HG03064 (cell line): Measurements from ENCODE around the gene GDF15.
"Not testable (repeated sequence)": the region's sequence is repeated elsewhere in the genome, so short reads cannot be mapped to it uniquely, and the experiment has no call there.

Experiments
- ATAC-seq: cut with Tn5 transposase; IDR thresholded peaks from one replicate; pipeline ENCODE4 v1.9.1; 2021; ENCODE audit warnings: low read depth; ENCODE audit not compliant: unreplicated experiment

The GDF15 gene

DNA sequence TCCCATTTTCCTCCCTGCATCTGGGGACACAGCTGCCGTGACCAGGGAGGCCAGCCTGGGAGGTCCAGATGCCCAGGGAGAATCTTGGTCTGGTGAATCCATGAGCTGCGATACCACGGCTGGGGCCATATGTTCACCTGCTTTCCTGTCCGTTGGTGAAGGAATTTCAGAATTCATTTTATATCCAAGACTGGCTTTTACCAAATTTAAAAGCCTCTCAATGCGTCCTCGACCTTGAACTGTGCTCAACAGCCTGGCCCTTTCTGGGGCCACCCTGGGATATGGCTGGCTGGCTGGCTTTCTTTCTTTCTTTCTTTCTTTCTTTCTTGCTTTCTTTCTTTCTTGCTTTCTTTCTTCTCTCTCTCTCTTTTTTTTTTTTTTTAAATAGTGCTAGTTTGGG, 22.2 kb upstream of the GDF15 start:
- no peak for ATAC-seq

DNA sequence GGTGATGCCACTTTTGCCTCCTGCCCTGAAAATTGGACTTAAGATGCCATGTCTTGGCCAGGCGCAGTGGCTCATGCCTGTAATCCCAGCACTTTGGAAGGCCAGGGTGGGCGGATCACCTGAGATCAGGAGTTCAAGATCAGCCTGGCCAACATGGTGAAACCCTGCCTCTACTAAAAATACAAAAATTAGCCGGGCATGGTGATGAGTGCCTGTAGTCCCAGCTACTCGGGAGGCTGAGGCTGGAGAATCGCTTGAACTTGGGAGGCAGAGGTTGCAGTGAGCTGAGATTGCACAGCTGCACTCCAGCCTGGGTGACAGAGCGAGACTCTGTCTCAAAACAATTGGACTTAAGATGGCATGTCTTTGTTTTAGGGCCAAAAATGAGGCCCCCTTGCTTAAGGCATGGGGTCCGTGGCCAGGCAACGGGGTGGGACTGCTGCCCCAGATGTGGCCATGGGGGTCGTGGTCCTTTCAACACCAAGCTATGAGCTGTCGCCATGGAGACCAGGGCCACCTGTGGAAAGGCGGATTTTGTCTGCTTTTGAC, 21.6 kb upstream of the GDF15 start:
- not testable (repeated sequence) for ATAC-seq

DNA sequence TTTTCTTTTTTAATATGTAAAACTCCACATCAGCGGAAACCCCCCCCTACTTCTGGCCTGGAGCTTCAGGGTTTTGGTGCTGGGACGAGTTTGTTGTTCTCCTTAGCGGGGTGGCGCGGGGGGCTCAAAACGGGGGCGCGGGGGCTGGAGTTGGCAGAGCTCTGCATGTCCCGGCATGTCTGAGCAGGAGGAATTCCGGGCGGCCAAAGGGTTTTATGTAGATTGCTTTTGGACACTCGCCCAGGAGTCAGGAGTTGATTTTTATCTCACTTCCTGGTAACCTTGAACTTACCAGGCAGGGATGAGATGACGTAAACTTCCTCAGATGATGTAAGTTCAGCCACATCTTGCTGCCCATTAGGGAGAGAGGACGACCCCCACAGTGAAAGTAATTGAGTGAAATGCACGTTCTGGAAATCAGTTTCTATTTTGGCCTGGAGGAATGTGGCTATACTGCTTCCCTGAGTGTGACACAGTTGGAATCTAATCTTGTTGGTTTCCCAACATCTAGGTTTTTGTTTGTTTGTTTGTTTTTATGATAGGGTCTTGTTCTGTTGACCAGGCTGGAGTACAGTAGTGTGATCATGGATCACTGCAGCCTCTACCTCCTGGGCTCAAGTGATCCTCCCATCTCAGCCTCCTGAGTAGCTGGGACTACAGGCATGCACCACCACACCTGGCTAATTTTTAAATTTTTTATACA, 21.0 kb upstream of the GDF15 start:
- no peak for ATAC-seq

DNA sequence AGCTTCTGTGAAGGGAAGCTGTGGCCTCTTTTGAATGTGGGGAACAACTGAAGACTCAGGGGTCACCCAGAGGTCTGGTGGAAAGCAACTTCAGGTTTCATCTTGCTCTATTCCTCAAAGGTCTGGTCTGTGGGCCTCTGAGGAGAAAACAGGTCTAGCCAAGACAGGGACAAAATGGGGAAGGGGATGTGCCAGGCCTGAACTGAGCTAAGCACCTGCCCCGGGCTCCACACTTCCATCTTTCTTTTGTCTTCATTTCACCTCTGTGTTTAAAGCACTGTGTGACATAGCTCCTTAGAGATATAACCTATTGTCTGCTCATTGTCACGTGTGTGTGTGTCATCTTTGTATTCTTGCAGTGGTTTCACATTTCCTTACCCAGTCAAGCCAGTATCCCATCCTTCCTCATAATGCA, 19.9 kb upstream of the GDF15 start:
- ATAC-seq: no peak

DNA sequence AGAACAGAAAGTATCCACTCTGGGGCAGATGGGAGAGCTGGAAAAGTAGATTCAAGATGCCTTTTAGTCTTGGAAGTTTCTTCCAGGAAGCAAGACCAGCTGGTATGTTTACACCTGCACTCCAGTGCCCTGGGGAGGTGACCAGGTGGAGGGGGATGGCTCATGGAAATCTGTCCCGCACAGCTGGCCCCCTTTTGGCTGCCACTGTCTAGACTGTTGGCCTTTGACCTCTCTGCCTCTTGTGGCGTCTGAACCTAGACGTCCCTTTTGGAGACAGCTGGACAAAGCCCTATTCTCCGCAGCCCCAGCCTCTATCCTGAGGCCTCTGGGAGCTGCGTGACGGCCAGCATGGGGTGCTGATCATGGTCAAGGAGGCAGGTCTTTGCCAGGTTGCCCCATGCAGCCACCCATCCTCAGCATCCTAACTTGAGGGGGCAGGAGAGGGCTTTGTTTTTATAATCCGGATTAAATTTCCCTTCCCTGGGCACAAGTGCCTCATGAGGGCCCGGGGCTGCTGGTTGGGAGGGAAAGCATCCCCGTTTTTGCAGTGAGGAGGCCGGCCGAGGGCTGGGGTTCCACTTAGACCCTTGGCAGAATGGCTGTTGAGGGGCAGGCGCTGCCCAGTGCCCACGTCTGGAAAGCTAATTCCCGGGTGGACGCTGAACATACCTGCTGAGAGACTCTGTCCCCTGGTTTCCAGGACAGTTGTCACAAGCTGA, 17.3 kb upstream of the GDF15 start:
- no peak for ATAC-seq

DNA sequence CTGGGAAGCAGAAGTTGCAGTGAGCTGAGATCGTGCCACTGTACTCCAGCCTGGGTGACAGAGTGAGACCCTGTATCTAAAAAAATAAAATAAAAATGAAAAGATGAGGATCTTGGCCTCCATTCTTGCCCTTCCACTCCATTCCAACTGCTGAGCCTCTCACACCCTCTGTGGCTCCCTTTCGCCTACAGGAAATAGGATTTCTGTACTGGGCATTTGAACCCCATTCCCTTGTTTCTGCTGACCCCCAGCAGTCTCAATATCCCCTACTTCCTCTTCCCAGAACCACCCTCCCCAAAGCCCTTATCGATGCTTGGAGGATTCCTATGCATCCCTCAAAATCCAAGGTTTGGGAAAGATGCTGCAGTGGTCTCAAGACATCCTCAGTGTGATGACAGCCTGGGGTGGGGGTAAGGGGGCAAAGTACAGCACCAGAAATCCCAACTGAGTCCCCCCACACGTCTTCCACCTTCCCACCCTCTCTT, 12.5 kb upstream of the GDF15 start:
- no peak for ATAC-seq

DNA sequence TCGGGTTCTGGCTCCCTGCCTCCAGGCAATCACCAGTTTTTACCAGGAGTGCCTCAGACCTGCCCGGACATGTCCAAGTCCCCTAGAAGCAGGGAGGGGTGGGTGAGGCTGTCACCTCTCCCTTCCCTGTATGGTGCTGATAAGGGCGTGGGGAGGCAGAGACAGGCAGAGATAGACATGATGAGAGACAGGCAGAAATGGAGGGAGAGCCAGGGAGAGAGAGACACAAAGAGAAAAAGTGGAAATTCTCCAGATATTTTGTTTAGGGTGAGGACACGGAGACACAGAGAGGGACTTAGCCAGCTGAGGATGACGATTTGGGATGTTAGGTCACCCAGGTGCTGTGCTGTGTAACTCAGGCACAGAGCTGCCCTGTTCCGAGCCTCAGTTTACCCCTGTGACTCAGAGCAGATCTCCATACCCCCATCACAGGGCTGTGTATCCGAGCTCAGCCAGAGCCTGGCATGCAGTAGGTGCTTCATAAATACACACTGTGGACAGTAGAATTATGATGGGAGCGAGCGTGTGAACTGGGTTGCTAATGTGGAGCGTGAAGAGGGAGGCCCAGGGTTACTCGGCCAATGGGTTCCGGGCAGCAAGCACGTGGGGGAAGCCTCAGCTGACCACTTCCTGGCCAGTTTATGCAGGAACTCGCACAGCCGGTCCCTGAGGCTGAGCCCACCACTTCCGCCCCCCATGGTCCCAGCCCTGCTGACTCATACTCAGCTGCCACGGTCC, 11.9 kb upstream of the GDF15 start:
- ATAC-seq: peak; percentile 68

DNA sequence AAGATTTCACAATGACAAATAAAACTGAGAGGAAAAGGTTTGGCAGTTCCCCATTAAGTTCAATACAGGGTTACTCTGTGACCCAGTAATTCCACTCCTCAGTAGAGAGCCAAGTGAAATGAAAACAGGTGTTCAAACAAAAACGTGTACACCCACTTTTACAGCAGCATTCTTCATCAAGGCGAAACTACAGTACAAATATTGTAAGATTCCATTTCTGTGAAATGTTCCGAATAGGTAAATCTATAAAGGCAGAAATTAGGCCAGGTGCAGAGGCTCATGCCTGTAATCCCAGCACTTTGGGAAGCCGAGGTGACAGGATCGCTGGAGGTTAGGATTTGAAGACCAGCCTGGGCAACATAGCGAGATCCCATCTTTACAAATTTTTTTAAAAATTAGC, 8.9 kb upstream of the GDF15 start:
- ATAC-seq: no peak

DNA sequence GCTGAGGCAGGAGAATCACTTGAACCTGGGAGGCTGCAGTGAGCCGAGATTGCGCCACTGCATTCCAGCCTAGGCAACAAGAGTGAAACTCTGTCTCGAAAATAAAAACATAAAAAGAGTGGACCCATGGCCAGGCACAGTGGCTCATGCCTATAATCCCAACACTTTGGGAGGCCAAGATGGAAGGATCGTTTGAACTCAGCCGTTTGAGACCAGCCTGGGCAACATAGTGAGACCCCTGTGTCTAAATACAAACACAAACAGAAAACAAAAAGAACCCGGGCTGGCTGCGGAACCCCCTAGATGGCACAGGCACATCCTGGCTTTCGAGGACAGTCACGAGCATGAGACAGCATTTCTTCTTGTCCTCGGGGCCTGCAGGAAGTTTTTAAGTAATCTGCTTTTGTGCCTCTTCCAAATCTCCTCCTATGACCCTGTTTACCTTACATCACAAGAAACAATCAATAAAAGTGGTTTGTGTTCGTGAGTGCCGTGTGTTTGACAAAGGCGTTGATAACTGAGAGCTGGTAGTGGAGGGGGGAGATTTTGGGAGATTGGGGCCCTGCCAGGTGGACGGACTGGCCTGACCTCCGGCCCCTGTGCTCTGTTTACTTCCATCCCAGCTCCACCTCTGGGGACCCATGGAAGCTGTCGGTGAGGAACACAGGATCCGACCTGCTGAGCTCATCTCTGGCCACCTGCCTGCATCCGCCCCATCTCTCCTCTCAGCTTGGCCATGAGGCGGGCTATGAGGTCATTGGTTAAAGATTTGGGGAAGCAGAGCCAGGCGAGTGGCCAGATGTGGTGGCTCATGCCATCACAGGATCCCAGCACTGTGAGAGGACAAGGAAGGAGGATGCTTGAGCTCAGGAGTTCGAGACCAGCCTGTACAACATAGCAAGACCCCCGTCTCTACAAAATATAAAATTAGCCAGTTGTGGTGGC, 5.9 kb upstream of the GDF15 start:
- no peak for ATAC-seq

DNA sequence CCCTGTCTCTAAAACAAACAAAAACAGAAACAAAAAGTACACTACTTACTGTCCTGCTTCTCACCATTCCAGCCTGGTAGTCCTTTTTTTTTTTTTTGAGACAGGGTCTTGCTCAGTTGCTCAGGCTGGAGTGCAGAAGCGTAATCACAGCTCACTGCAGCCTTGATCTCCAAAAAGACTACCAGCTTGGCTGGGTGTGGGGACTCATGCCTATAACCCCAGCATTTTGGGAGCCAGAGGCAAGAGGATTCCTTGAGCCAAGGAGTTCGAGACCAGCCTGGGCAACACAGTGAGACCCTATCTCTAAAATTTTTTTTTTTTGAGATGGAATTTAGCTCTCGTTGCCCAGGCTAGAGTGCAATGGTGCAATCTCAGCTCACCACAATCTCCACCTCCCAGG, 5.1 kb upstream of the GDF15 start:
- ATAC-seq: no peak

DNA sequence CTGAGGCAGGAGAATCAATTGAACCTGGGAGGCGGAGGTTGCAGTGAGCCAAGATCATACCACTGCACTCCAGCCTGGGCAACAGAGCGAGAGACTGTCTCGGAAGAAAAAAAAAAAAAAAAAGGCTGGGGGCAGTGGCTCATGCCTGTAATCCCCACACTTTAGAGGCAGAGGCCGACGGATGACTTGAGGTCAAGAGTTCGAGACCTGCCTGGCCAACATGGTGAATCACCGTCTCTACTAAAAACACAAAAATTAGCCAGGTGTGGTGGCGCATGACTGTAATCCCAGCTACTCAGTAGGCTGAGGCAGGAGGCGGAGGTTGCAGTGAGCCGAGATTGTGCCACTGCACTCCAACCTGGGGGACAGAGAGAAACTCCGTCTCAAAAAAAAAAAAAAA, 2.3 kb upstream of the GDF15 start:
- ATAC-seq: not testable (repeated sequence)

DNA sequence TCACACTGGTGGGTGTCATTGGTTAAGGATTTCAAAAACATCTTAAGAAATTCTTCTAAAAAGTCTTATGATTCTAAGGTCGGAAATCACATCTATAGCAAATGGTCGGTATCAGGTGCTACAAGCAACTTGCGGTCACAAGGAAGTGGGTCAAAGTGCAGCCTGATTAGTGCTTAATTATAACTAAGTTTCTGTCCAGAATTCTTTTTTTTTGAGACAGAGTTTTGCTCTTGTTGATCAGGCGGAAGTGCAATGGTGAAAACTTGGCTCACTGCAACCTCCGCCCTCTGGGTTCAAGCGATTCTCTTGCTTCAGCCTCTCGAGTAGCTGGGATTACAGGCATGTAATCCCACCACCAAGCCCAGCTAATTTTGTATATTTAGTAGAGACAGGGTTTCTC, 1.2 kb upstream of the GDF15 start:
- ATAC-seq: no peak

DNA sequence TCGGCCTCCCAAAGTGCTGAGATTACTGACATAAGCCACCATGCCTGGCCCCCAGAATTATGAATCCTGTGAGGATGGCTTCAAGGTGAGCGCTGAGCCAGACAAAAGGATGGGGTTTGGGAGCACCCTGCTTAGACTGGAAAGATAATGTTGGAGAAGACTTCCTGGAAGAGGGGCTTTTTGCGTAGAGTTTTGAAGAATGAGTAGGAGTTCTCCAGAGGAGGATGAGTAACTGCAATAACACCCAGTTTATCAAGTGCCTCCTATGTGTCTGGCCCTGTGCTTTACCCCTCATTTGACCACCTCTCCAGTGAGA, 641 bp upstream of the GDF15 start:
- ATAC-seq: no peak

DNA sequence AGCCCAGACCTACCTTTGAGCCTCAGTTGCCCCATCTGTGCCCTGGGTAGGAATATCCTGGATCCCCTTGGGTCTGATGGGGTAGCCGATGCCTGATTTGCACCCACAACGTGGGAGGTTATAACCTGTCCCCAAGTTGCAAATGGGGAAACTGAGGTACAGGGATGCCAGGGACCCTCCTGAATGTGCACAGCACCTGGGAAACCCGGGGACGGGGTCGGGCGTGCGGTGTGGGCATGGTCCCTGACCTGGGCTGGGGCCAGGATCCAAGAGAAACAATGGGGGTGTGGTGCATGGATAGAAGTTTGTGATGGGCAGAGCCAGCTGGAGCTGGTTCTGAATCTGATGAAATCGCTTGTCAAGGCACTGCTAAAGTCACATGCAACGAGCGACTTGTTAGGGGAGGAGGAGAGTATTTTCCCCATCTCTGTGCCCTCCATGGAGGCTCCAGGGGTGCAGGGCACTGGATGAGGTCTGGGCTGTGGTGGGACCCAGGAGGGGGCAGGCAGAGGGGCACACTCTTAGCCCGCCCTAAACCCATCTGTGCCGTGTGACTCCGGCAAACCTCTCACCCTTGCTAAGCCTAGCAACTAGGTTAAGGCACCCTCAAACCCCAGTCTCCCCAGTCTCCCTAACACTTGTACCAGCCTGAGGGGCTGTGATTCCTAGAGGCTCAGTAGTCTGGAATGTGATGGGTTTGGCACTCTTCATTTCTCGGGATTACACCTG, 749 bp downstream of the GDF15 start:
- ATAC-seq: no peak

DNA sequence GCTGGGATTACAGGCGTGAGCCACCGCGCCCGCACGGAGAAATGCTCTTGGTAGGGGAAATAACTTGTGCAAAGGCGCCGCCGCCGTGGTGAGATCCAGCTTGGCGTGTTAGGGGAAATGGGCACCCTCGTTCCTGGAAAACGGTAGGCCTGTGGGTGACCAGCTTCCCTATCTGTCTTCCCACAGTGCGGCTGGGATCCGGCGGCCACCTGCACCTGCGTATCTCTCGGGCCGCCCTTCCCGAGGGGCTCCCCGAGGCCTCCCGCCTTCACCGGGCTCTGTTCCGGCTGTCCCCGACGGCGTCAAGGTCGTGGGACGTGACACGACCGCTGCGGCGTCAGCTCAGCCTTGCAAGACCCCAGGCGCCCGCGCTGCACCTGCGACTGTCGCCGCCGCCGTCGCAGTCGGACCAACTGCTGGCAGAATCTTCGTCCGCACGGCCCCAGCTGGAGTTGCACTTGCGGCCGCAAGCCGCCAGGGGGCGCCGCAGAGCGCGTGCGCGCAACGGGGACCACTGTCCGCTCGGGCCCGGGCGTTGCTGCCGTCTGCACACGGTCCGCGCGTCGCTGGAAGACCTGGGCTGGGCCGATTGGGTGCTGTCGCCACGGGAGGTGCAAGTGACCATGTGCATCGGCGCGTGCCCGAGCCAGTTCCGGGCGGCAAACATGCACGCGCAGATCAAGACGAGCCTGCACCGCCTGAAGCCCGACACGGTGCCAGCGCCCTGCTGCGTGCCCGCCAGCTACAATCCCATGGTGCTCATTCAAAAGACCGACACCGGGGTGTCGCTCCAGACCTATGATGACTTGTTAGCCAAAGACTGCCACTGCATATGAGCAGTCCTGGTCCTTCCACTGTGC, 2.4 kb downstream of the GDF15 start:
- peak; percentile 72 for ATAC-seq

DNA sequence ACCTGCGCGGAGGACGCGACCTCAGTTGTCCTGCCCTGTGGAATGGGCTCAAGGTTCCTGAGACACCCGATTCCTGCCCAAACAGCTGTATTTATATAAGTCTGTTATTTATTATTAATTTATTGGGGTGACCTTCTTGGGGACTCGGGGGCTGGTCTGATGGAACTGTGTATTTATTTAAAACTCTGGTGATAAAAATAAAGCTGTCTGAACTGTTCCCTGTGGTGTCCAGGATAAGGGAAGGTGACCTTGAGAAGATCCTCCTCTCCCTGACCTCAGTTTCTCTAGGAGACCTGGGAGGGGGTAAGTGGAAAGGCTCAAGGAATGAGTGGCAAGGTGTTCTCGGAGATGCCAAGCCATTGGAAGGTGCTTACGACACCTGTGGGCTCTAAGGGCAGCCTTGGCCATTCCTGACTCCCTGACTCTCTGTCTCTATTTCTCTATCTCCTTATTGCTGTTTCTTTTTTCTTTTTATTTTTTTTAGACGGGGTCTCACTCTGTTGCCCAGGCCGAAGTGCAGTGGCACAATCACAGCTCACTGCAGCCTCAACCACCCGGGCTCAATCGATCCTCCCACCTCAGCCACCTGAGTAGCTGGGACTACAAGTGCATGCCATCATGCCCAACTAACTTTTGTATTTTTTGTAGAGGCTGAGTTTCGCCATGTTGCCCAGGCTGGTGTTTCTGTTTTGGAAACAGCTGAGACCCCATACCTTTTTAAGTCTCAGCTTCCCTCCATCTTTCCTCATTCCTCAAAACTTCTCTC, 3.2 kb downstream of the GDF15 start:
- ATAC-seq: no peak

DNA sequence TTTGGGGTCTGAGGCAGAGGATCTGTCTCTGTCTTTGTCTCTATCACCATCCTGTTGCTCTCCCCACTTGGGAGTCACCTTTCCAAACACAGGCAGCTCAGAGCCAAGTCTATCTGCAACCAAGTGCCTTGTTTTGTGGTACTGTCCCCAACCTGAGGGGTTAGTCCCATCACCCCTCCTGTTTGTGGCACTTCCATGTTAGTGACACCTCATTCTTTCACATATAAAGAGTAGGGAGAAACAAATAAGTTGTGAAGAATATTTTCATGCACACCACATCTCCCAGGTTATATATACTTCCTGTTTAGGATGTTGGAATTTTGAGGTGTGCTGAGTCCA, 3.7 kb downstream of the GDF15 start:
- ATAC-seq: no peak
